ENCODE data around the gene SPIN1. TPM values are rescaled to one million over a fixed set of nuclear protein-coding genes. Genes with fewer than 3 reads are reported as not detected.
"Not testable (repeated sequence)": the region's sequence is repeated elsewhere in the genome, so short reads cannot be mapped to it uniquely, and the experiment has no call there.

The SPIN1 gene
- total RNA-seq, 1 experiment from 2014 or later: 80.9 TPM

- H3K27ac Mint-ChIP-seq (ENCODE audit: low read depth, unreplicated experiment): peak overlapping the region; percentile 46
- H3K9me3 Mint-ChIP-seq (ENCODE audit: unreplicated experiment): no peaks in the 10 kb centered on the region
- H3K4me1 Mint-ChIP-seq (ENCODE audit: insufficient read depth, unreplicated experiment): no peaks in the 10 kb centered on the region
- DNase-seq (ENCODE audit: unreplicated experiment): peak; percentile 68
- no peak for TF ChIP-seq CTCF (IDR thresholded peaks at IDR 0.05; ENCODE audit: unreplicated experiment)
- no peaks in the 10 kb centered on the region for H3K27me3 Mint-ChIP-seq (ENCODE audit: insufficient read depth, unreplicated experiment)
- intact Hi-C loops (cut with micrococcal nuclease): no loop called here
- ChIA-PET CTCF (interaction anchor here (0.5 to 1.3 kb wide), 3 partner anchors 32 to 381 kb away, joined by 3 to 4 read pairs (median 3); partner anchors contain the start of gene CDK20), POLR2A (interaction anchor here (0.7 to 2.1 kb wide), 7 partner anchors 17 to 352 kb away, joined by 3 to 9 read pairs (median 4); partner anchors contain the start of gene SPIN1)
- no peak overlapping the region for H3K4me3 Mint-ChIP-seq (ENCODE audit: unreplicated experiment)
- no peaks in the 10 kb centered on the region for H3K36me3 Mint-ChIP-seq (ENCODE audit: insufficient read depth, unreplicated experiment)
- BruUV-seq (replicated peaks): no TSS peak
Measured at GRCh38 chr9:88355166-88355565, 33.1 kb upstream of the SPIN1 start.

- DNase-seq (ENCODE audit: unreplicated experiment); POLR2A ChIA-PET; H3K27ac Mint-ChIP-seq (ENCODE audit: low read depth, unreplicated experiment); H3K27me3 Mint-ChIP-seq (ENCODE audit: insufficient read depth, unreplicated experiment); H3K4me1 Mint-ChIP-seq (ENCODE audit: insufficient read depth, unreplicated experiment); BruUV-seq (replicated peaks); H3K4me3 Mint-ChIP-seq (ENCODE audit: unreplicated experiment); intact Hi-C loops (cut with micrococcal nuclease); H3K9me3 Mint-ChIP-seq (ENCODE audit: unreplicated experiment); H3K36me3 Mint-ChIP-seq (ENCODE audit: insufficient read depth, unreplicated experiment): not testable (repeated sequence)
- CTCF ChIA-PET: interaction anchor here (0.7 kb wide), 1 partner anchor 65 kb away, joined by 3 read pairs; no protein-coding TSS in a partner anchor
Measured at GRCh38 chr9:88357250-88357649, 31.0 kb upstream of the SPIN1 start.

- Mint-ChIP-seq H3K27ac (ENCODE audit: low read depth, unreplicated experiment) (no peak overlapping the region), H3K4me3 (ENCODE audit: unreplicated experiment) (no peak overlapping the region), H3K4me1 (ENCODE audit: insufficient read depth, unreplicated experiment) (no peaks in the 10 kb centered on the region), H3K9me3 (ENCODE audit: unreplicated experiment) (no peaks in the 10 kb centered on the region), H3K27me3 (ENCODE audit: insufficient read depth, unreplicated experiment) (no peaks in the 10 kb centered on the region), H3K36me3 (ENCODE audit: insufficient read depth, unreplicated experiment) (no peaks in the 10 kb centered on the region)
- CTCF ChIA-PET: interaction anchor here (1.2 kb wide), 1 partner anchor 26 kb away, joined by 3 read pairs; no protein-coding TSS in a partner anchor
- TF ChIP-seq CTCF (IDR thresholded peaks at IDR 0.05; ENCODE audit: unreplicated experiment): no peak
- no TSS peak for BruUV-seq (replicated peaks)
- POLR2A ChIA-PET: no interaction called here
- DNase-seq (ENCODE audit: unreplicated experiment): no peak
- intact Hi-C loops (cut with micrococcal nuclease): no loop called here
Measured at GRCh38 chr9:88358723-88359122, 29.5 kb upstream of the SPIN1 start.

GRCh38 chr9:88359974-88360373 lies 28.3 kb upstream of the SPIN1 start:
- DNase-seq (ENCODE audit: unreplicated experiment): no peak
- Mint-ChIP-seq H3K36me3 (ENCODE audit: insufficient read depth, unreplicated experiment) (no peaks in the 10 kb centered on the region), H3K4me3 (ENCODE audit: unreplicated experiment) (no peak overlapping the region), H3K27me3 (ENCODE audit: insufficient read depth, unreplicated experiment) (no peaks in the 10 kb centered on the region), H3K27ac (ENCODE audit: low read depth, unreplicated experiment) (no peak overlapping the region), H3K9me3 (ENCODE audit: unreplicated experiment) (no peaks in the 10 kb centered on the region), H3K4me1 (ENCODE audit: insufficient read depth, unreplicated experiment) (no peaks in the 10 kb centered on the region)
- intact Hi-C loops (cut with micrococcal nuclease): no loop called here
- no peak for TF ChIP-seq CTCF (IDR thresholded peaks at IDR 0.05; ENCODE audit: unreplicated experiment)
- ChIA-PET CTCF (no interaction called here), POLR2A (no interaction called here)
- BruUV-seq (replicated peaks): no TSS peak

- no peaks in the 10 kb centered on the region for H3K4me1 Mint-ChIP-seq (ENCODE audit: insufficient read depth, unreplicated experiment)
- peaks cover 8% of the 10 kb centered on the region for H3K9me3 Mint-ChIP-seq (ENCODE audit: unreplicated experiment)
- intact Hi-C loops (cut with micrococcal nuclease): no loop called here
- BruUV-seq (replicated peaks): no TSS peak
- no peaks in the 10 kb centered on the region for H3K36me3 Mint-ChIP-seq (ENCODE audit: insufficient read depth, unreplicated experiment)
- no peak overlapping the region for H3K27ac Mint-ChIP-seq (ENCODE audit: low read depth, unreplicated experiment)
- H3K4me3 Mint-ChIP-seq (ENCODE audit: unreplicated experiment): no peak overlapping the region
- CTCF ChIA-PET: no interaction called here
- H3K27me3 Mint-ChIP-seq (ENCODE audit: insufficient read depth, unreplicated experiment): no peaks in the 10 kb centered on the region
- POLR2A ChIA-PET: no interaction called here
- DNase-seq (ENCODE audit: unreplicated experiment): no peak
- TF ChIP-seq CTCF (IDR thresholded peaks at IDR 0.05; ENCODE audit: unreplicated experiment): no peak
Measured at GRCh38 chr9:88362681-88363080, 25.6 kb upstream of the SPIN1 start.
